GM21825 (cell line): ENCODE data around the gene SYTL3.

ENCODE experiments used
- ATAC-seq: cut with Tn5 transposase; IDR thresholded peaks from one replicate; pipeline ENCODE4 v1.9.1; 2021; ENCODE audit warnings: mild to moderate bottlenecking, moderate library complexity; ENCODE audit not compliant: unreplicated experiment

The SYTL3 gene

DNA sequence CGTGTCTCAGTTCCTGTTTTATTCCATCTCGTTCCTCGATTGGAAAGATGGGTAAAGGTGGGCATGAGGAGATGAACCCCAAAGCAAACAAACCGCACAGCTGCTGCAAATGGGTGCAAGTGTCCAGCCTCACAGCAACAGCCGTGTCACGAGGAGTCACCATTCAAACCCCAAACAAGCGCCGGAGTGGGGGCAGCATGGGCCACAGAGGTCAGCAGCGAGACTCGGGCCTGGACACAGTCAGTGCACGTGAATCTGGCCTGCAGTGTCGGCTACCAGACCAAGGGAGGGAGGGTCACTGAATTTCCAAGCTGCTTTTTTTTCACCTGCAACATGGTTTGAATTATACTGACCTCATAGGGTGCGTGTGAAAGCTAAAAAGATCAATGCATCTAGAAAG is 105.8 kb downstream of the SYTL3 start:
- no peak for ATAC-seq

DNA sequence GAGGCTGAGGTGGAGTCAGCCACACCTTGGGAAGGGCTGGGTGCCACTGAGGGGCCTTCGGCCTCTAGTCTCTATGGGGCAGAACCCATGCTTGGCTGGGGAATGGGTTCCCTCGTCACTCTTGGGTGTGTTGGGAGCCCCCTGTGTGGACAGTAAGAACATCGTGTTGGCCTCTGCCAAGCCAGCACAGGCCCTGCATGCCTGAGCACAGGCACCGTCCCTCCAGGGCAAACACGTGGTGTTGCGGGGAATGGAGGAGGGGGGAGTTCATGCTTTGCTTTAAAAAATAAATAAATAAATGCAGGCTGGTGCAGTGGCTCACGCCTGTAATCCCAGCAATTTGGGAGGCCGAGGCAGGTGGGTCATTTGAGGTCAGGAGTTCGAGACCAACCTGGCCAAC is 106.3 kb downstream of the SYTL3 start:
- no peak for ATAC-seq

DNA sequence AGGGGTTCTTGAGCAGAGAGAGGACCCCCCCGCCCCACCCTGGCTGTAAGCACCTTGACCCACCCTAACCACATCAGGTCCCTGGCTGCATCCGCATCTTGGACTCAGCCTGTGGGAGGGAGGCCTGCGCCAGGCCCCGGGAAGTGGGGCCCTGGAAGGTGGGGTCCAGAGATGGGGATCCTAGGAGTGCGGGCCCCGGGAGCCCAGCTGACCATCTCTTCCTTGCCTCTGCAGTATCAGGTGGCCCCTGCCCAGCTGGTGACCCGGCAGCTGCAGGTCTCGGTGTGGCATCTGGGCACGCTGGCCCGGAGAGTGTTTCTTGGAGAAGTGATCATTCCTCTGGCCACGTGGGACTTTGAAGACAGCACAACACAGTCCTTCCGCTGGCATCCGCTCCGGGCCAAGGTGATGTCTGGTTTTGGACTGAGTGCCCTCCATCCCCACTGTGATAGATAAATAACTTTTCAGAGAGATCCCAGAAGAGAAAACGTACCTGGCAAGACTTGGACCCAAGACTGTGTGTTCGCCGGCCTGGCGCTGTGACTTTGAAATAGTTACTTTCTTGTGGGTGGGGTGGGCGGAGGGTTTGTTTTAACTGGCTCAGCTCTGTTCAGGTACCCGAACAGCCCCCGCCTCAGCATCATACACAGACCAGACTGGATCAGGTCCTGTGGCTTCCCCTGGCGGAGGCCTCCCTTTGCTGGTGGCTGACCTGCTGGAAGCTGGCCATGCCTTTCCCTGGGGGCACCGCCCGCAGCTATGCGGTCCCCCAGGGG is 107.3 kb downstream of the SYTL3 start:
- no peak for ATAC-seq

DNA sequence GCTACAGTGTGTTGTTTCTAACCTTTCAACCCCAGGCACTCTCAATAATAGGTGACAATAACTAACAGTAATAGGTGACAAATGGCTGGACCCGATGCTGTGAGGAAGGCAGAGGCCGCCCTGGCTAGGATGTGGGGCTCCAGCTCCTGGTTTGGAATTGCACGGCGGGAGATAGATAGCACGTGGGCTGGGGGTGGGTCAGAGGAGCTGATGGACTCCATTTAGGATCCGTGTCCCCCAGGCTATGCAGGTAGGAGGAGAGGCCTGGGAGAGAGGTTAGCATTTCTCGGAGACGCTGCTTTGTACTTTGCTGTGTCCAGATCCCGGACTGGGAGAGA is 107.9 kb downstream of the SYTL3 start:
- no peak for ATAC-seq

DNA sequence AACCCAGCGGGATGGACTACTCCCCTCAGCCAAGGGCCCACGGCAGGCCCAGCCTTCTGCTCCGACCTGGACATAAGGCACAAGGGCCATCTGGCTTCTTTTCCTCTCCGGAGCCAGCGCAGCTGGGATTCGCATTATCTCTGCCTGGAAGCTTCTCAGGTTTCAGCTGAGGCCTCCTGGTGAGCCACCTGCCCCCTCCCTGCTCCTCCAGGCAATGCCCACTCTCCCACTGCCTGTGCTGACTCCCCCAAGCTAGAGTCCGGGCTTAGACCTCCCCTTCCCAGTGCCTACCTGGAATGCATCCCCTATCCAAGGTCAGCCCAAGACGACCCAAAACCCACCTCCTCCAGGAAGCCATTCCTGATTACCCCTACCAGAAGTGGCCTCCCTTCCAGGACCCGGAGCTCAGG is 108.6 kb downstream of the SYTL3 start:
- no peak for ATAC-seq

DNA sequence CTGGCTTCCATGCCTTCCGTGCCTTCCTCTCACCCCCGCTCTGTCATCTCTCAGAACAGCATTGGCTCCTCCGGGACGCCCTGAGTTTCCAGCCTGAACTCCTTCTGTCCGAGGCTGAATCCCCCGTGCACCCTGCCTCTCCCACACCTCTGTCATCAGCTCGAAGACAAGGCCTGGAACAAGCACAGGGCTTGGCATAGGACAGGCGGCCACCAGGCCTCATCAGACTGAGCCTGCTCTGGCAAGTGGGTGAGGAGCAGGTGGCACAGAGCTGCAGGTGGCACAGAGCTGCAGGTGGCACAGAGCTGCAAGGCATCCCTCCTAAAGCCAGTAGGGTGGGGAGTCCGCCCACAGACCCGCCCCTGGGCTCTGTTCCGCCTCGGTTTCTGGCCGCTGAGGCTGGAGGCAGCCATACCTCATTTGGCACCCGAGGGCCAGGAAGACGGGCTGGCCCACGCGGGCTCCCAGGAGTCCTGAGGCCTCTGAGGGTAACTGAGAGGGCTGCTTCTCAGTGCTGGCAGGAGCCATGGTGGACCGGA is 109.2 kb downstream of the SYTL3 start:
- ATAC-seq: no peak

DNA sequence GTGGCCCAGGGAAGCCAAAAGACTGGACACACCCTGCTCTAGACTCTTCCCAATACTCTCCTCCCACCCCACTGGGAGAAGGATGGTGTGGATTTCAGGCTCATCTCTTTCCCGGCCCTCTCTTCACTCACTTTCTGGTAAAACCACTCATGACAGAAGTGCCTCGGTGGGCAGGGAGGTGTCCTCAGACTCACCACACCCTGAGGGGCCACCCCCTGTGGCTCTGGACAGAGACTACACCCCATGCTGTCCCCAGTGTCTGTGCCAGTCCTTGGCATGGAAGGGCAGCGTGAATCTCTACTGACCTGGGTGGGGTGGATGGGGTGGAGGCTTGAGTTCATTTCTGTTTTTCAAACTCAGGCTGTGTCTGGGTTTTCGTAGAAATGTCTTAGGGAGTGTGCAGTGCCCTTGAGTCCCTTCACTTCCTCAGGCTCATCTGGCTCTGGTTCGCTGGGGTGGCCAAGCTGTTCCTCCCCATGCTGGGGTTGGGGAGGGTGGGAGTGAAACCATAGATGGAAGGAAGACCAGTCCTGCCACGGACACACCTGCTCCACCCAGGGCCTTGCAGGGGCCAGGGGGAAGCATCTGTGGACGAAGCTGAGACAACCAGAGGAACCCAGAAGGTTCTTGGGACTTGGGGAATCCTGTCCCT is 110.2 kb downstream of the SYTL3 start:
- no peak for ATAC-seq

DNA sequence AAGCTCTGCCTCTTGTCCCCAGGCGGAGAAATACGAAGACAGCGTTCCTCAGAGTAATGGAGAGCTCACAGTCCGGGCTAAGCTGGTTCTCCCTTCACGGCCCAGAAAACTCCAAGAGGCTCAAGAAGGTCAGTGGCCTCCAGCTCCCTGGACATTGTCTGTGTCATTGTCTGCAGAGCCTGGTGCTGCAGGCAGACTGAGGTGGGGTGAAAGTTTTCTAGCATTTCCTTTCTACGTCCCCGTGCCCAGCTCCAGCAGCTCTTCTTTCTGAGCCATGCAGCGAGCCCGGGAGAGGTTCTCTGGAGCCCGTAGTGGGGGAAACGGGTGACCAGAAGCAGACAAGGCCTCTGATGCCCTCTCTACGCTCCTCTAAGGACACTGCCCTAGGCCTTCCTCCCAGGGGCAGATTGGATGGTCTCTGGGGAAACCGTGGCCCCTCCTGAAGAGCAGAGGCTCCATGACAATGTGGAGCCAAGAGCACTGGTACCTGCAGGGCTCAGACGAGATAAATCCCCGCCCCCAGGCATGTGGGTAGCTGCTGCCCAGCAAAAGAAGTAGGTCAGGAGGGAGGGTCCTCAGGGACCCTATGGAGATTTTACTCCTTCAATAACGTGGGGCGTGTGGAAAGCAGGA is 110.9 kb downstream of the SYTL3 start:
- no peak for ATAC-seq

DNA sequence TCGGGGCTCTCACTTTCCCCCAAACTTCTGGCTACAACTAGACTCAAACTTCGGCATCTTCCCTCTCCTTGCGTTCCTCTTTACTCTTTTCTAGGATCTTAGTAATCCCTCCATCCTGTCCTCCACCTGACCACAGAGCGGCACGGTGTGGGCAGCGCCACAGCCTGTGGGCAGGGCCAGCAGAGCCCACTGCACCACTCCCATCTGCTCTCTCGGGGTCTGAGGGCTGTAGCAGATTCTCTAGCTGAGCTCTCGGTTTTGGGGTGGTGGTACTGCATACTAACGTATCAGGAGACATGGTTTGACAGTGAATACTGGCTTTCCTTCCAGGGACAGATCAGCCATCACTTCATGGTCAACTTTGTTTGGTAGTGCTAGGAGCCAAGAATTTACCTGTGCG is 111.9 kb downstream of the SYTL3 start:
- ATAC-seq: no peak

DNA sequence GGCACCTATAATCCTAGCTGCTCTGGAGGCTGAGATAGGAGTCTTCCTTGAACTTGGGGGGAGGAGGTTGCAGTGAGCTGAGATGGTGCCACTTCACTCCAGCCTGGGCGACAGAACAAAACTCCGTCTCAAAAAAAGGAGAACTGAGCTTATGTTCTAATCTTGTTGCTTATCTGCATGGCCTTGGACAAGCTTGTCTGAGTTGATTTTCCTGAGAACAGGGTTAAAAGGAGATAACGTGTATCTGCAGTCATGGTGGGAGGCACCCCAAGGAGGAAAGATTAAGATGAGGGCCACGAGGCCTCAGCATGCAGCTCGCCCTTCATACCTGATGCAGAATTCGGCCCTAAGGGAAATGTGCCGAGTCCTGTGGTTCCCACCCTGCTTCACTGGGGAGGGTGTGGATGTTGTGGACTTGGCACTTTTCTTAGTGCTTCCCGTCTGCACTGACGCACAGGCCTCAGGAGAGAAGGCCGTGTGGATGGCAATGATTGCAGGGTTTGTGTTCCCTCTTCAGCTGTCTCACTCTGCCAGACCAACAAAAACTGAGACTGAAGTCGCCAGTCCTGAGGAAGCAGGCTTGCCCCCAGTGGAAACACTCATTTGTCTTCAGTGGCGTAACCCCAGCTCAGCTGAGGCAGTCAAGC is 113.1 kb downstream of the SYTL3 start:
- no peak for ATAC-seq

DNA sequence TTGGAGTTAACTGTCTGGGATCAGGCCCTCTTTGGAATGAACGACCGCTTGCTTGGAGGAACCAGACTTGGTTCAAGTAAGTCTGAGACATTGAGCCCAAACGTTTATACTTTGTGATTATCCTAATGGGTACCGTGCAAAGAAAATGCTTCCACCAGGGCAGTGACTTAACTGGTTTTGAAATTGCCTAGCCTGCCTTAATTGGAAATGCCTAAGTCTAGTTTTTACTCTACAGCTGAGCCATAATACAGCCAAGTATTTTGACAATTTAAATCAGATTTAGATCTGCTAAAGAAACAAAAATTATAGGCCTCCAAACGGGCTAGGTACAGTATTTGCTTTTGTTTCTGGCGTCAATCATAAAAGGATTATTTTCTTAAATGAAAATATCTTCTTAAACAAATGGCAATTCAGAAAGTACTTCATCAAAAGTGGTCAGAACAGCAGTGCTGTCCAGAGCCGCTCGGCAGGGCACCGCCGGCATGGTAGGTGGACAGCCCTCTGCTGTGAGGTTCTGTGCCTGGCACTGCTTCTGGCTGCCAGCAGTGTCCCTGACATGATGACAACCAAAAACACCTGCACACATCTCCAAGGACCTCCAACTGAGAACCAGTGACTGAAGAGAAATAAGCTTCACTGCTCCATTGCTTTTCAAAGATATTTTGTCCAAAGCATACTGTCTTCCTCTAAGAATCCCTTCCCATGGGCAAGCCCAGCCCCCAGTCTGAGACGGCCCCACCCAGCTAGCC is 113.8 kb downstream of the SYTL3 start:
- ATAC-seq: no peak

DNA sequence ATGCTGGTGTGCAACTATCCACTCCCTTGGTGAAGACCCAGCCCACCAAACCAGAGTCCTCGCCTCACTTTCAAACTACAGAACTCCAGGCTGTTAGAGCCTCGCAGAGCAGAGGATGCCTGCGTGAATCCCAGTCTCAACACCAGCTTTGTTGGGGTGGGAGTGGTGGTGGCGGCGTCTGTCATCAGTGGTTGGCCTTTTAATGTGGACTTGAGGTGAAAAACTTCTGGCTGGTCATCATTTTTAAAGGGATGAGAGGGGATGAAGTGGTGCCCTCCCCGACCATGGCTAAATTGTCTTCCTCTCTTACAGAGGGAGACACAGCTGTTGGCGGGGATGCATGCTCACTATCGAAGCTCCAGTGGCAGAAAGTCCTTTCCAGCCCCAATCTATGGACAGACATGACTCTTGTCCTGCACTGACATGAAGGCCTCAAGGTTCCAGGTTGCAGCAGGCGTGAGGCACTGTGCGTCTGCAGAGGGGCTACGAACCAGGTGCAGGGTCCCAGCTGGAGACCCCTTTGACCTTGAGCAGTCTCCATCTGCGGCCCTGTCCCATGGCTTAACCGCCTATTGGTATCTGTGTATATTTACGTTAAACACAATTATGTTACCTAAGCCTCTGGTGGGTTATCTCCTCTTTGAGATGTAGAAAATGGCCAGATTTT is 114.5 kb downstream of the SYTL3 start:
- no peak for ATAC-seq

DNA sequence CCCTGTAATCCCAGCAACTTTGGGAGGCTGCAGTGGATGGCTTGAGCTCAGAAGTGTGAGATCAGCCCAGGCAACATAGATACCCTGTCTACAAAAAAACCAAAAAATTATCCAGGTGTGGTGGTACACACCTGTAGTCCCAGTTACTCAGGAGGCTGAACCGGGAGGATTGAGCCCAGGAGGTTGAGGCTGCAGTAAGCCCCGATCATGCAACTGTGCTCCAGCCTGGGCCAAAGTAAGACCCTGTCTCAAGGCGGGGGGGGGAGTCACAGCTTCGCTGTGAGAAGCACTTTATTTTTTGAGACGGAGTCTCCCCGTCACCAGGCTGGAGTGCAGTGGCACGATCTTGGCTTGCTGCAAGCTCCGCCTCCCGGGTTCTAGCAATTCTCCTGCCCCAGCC is 115.1 kb downstream of the SYTL3 start:
- no peak for ATAC-seq

DNA sequence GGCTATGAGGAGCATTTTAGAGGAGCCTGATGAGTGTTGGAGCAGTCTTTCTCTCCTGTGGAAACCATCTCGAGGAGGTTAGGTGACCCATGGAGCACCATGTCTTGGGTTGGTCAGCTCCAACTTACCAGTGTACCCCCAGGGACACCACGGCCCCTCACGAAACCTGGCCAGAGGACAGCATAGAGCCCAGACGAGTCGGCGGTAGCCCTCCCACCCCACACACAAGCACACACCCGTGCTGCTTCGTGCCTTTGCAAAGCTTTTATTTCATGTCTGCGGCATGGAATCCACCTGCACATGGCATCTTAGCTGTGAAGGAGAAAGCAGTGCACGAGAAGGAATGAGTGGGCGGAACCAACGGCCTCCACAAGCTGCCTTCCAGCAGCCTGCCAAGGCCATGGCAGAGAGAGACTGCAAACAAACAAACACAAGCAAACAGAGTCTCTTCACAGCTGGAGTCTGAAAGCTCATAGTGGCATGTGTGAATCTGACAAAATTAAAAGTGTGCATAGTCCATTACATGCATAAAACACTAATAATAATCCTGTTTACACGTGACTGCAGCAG is 115.7 kb downstream of the SYTL3 start:
- no peak for ATAC-seq

DNA sequence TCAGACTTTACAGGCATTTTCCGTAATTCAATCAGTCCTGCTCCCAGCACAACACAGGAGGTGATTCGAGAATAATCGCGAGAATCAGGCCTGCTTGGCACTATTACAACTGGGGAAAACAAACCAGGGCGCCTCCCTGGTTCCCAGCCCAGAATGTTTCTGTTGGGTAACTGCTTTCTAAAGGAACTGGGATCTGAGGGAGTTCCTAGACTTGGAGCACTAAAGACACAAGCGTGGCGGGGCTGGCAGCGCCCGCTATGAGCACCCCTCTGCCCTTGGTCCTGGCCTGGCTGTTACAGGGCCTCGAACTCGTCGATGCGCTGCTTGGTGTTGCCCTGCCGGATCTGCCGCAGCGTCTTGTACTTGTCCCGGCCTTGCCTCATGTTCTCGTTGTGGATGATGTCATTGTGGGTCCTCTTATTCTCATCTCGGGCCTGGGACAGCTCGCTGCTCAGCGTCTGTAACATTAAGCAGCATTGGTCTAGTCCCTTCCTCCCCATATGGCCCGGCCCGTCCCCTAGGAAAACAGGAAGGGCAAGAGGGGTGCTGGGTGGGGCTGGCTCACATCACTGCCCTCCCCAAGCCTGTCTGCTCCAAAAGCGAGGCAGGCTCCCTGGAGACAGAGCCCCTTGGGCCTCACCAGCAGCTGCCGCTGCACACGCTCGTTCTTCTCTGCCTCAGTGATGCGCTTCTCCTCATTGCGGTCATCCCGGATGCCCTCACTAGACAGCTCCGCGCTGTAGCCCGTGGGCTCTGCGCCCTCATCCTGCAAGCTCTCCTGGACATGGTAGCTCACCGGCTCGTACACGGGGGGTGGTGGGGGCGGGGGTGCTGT is 117.0 kb downstream of the SYTL3 start:
- no peak for ATAC-seq

DNA sequence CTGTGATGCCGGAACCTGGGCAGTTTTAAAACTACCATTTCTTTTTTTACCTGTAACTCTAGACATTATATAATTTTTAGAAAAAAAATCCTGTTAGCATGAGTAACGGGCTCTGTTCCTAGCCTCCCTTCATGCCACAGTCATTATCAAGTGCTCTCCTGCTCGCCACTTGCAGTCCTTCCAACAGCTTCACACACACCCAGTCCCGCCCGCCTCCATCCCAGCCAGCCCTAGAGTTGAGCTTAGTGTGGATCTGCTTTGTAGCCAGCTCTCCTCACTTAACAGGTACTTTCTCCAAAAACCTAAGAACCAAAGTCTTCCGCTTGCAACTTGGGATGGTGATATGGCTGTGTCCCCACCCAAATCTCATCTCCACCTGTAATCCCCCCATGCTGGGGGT is 117.9 kb downstream of the SYTL3 start:
- ATAC-seq: no peak

DNA sequence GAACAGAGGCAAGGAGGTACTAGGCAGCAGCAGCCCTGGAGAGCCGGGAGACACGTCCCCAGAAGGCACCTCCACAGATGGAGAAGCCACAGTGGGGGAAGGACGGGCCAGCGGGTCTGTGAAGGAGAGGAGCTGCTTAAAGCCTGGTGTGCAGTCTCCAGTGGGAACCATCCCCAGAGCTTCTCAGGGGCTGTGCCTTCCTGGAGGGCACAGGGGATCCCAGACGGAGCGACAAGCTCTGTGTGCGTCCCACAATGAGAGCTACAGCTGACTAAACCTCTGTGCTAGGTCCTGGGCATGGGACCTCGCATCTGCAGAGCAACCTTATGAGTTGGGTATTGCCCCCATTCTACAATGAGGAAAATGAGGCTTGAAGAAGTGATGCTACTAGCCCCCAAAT is 118.6 kb downstream of the SYTL3 start:
- ATAC-seq: no peak

DNA sequence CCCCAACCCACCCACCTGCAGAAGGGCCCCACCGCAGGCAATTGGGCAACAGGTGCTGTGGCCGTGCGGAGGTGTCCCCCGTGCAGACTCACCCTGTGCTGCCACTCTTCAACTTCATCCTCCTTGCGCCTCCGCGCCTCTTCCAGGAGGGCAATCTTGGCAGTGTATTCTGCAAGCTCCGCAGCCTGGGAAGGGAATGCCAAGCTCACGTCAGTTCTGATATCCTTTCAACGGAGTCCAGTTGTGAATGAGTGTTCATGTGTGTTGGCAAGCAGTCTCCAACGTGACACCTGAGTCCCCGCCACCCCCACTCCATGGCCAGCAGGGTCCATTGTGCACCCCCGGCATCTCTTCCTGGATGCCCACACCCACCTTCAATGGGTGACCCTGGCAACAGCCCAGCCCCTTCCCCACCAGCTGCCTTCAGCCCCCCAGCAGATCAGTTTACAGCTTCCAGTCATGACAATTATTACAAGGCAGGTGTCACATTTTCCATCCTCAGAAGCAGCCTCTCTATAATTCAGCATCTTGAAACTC is 119.4 kb downstream of the SYTL3 start:
- no peak for ATAC-seq
